ENCODE results near the gene HIRA.
A peak's percentile ranks its signal among the peaks of the same experiment; 100 is the strongest.

Gene HIRA

GRCh38 chr22:19357270-19358105 lies 74.0 kb downstream of the HIRA start:
- DNase-seq: peak in 9 of 56 donors; percentile 3 to 38 (median 16)

DNA sequence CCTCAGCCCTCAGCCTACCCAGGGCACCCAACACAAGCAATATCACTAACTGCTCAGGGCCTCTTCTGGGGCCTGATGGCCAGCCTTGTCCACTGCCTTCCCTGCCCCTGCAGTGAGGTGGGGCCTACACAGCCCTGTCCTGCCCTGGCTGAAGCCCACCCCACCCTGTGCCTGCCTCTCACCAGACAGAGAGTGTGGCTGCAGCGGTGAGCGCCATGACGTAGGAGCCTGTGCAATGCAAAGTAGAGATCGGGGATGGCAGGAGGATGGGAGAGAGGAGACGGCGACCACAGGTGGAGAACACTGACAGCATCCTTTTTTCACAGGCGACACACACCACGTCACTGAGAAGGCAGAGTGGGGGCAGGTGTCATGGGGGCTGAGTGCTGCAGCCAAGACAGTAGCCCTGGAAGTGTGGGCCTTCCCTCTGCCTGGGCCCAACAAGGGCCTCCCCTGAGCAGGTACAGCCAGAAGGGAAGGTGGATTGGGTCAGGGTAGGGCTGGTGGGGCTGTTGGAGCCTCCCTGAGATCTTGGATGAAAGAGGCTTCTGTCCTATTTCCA lies 74.7 kb downstream of the HIRA start:
- DNase-seq: no peak

- DNase-seq: no peak
Observed at GRCh38 chr22:19355413-19356157, 75.9 kb downstream of the HIRA start.

GRCh38 chr22:19354201-19354600 lies 77.3 kb downstream of the HIRA start:
- DNase-seq: no peak

GRCh38 chr22:19353363-19354131 lies 78.0 kb downstream of the HIRA start:
- DNase-seq: peak in 2 of 56 donors; percentile 0 to 17

GRCh38 chr22:19352766-19353165 lies 78.8 kb downstream of the HIRA start:
- DNase-seq: no peak

GRCh38 chr22:19352217-19352616 lies 79.3 kb downstream of the HIRA start:
- no peak for DNase-seq

DNA sequence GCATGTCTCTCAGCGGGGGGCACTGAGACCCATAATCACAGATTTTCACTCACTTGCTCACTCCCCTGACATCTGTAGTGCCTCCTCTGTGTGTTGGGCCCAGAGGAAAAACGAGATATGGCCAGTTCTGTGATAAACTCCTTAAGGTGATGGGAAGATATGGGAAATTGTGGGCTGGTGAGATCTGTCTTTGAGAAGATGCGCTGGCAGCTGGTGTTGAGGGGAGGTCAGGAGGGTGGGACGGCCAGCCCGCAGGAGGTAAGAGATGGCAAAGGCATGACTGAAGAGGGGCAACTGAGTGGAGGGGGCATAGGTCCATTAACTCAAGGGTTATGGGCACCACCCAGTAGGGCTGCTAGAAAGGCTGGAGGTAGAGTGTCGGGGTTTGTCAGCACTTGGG lies 79.9 kb downstream of the HIRA start:
- no peak for DNase-seq

DNA sequence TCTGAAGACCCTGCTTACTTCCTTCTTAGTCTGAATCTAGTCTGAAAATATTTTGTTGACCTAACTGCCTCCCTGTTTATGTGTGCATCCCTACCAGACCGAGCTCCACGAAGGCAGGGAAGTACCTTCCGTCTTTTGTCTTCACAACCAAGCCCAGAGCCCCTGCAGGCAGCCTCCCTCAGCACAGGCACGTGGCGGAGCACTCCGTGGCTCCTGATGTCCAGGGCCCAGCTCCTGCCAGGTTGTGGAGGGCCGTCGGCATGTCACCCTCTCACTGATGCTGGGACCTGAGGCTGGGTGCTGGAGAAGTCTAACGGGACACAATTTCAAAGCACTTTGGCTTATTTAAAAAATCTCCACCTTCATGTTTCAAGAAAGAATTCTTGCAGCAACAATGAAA lies 80.6 kb downstream of the HIRA start:
- no peak for DNase-seq

GRCh38 chr22:19350476-19350859 lies 81.1 kb downstream of the HIRA start:
- DNase-seq: no peak

DNA sequence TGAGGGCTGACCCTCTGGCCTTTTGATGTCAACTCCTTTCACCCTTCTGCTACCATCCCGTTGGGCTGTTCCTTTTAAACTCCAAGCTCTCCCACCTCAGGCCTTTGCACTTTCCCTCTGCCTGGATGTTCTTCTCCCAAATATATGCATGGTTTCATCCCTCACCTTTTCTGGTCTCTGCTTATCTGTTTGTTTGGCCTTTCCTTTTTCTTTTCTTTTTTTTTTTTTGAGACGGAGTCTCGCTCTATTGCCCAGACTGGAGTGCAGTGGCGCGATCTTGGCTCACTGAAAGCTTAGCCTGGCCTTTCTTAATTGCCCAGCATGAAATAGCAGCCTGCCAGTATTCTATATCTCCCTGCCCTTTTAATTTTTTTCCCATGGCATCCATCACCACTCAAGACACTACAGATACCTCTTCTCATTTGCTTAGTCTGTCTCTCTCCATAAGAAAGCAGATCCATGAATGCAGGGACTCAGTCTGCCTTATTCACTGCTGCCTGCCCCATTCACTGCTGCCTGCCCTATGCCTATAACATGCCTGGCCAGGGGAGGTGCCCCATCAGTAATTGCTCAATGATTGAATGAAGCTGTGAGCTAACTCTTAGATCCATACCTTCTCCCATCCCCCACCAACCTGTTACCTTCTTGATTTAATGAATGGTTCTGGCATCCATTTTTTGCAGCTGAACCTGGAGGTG lies 81.6 kb downstream of the HIRA start:
- no peak for DNase-seq

GRCh38 chr22:19346677-19347265 lies 84.8 kb downstream of the HIRA start:
- no peak for DNase-seq

- DNase-seq: no peak
Observed at GRCh38 chr22:19344420-19344819, 87.1 kb downstream of the HIRA start.

GRCh38 chr22:19343470-19343869 lies 88.1 kb downstream of the HIRA start:
- no peak for DNase-seq

DNA sequence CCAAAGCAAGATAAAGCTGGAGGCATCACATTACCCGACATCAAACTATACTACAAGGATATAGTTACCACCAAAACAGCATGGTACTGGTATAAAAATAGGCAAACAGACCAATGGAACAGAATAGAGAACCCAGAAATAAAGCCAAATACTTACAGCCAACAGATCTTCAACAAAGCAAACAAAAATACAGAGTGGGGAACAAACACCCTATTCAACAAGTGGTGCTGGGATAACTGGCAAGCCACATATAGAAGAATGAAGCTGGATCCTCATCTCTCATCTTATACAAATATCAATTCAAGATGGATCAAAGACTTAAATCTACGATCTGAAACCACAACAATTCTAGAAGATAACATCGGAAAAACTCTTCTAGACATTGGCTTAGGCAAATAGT lies 90.0 kb downstream of the HIRA start:
- no peak for DNase-seq

- DNase-seq: no peak
Observed at GRCh38 chr22:19337137-19337536, 94.4 kb downstream of the HIRA start.

GRCh38 chr22:19336133-19337075 lies 95.1 kb downstream of the HIRA start:
- DNase-seq: no peak

DNA sequence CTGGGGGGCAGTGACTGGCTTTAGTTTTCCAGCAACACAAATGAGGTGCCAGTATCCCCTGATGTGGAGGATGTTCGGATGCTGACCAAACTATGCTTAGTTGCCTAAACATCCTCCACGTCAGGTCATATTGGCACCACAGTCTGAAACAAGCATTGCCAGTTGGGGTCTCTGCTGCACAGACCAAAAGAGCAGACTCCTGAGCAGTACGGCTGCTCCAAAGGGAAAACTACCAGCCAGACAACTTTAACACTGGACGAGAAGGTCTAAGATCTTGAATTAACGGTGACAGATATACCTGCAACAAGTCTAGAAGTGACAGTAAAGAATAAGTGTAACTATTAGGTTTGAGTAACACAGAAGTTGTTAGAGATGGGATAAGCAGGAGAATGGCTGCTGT lies 99.6 kb downstream of the HIRA start:
- no peak for DNase-seq

DNA sequence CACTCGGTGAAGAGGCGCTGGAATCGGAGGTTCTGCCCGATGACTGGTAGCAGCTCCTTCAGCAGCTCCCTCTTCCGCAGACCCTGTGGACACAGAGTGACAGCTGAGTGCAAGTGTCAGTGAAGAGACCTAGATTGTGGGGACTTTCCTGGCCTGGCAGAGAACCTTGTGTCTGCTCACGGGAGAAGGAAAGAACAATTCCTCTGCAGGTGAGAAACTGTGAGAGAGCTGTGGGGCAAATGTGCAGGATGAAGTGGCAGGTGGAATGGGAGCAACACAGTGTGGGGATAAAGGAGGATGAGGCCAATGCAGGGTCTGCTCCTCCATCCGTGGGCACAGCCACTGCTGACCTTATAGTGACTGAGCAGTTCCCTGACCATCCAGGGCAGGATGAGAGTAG lies 100.1 kb downstream of the HIRA start:
- DNase-seq: no peak
